ENCODE results near the gene FILIP1. TPM values are rescaled to one million over a fixed set of nuclear protein-coding genes. Genes with fewer than 3 reads are reported as not detected.

The FILIP1 gene
- 0.15 TPM in 1 of 2 replicates, not detected in the other for total RNA-seq (2014; rRNA removed; shearing (Covaris generic); ENCODE audit: low replicate concordance)

- Histone ChIP-seq H3K9me3 (ENCODE audit: low read length) (no peaks in the 10 kb centered on the region), H4K20me1 (ENCODE audit: insufficient read depth, low read depth, low read length) (no peaks in the 10 kb centered on the region), H2AFZ (ENCODE audit: low read length) (no peak within 1 kb of the TSS), H3K27me3 (ENCODE audit: low read length) (no peaks in the 10 kb centered on the region), H3K9me2 (replicated peaks; ENCODE audit: insufficient read depth, low read length) (no peaks in the 10 kb centered on the region), H3K27ac (ENCODE audit: low read length) (no peak within 1 kb of the TSS), H3K4me2 (ENCODE audit: low read depth, low read length, poor library complexity, severe bottlenecking) (no peak within 1 kb of the TSS), H3K79me2 (ENCODE audit: low read length) (no peaks in the 10 kb centered on the region), H3K36me3 (ENCODE audit: insufficient read depth, low read length) (no peaks in the 10 kb centered on the region), H3K9ac (ENCODE audit: low read length) (no peak within 1 kb of the TSS), H3K4me1 (ENCODE audit: low read length) (peaks cover 3% of the 10 kb centered on the region; the same call in 1 of the 2 replicates), H3K4me3 (ENCODE audit: low read length) (no peak within 1 kb of the TSS)
- no peak for DNase-seq
Measured at GRCh38 chr6:75493400-75494064, at the start of gene FILIP1. TSS of gene FILIP1 (minus strand) at chr6:75493800. CDS start at chr6:75414972, 78,828 bp downstream.

GRCh38 chr6:75543311-75543710 lies 49.7 kb upstream of the FILIP1 start:
- H4K20me1 ChIP-seq (ENCODE audit: insufficient read depth, low read depth, low read length), result no peaks in the 10 kb centered on the region
- no peak overlapping the region for H3K27ac ChIP-seq (ENCODE audit: low read length)
- no peaks in the 10 kb centered on the region for H3K27me3 ChIP-seq (ENCODE audit: low read length)
- no peak overlapping the region for H3K4me3 ChIP-seq (ENCODE audit: low read length)
- H3K4me2 ChIP-seq (ENCODE audit: low read depth, low read length, poor library complexity, severe bottlenecking), result no peak overlapping the region
- no peak for DNase-seq
- H3K9me3 ChIP-seq (ENCODE audit: low read length), result no peaks in the 10 kb centered on the region
- no peaks in the 10 kb centered on the region for H3K9me2 ChIP-seq (replicated peaks; ENCODE audit: insufficient read depth, low read length)
- H2AFZ ChIP-seq (ENCODE audit: low read length), result no peak overlapping the region
- H3K36me3 ChIP-seq (ENCODE audit: insufficient read depth, low read length), result no peaks in the 10 kb centered on the region
- no peaks in the 10 kb centered on the region for H3K79me2 ChIP-seq (ENCODE audit: low read length)
- no peak overlapping the region for H3K9ac ChIP-seq (ENCODE audit: low read length)
- H3K4me1 ChIP-seq (ENCODE audit: low read length), result no peaks in the 10 kb centered on the region

GRCh38 chr6:75539136-75539535 lies 45.5 kb upstream of the FILIP1 start:
- H3K4me1 ChIP-seq (ENCODE audit: low read length), result no peaks in the 10 kb centered on the region
- H3K9me3 ChIP-seq (ENCODE audit: low read length), result no peaks in the 10 kb centered on the region
- H3K9me2 ChIP-seq (replicated peaks; ENCODE audit: insufficient read depth, low read length), result no peaks in the 10 kb centered on the region
- H4K20me1 ChIP-seq (ENCODE audit: insufficient read depth, low read depth, low read length), result no peaks in the 10 kb centered on the region
- H3K4me2 ChIP-seq (ENCODE audit: low read depth, low read length, poor library complexity, severe bottlenecking), result no peak overlapping the region
- H3K79me2 ChIP-seq (ENCODE audit: low read length), result no peaks in the 10 kb centered on the region
- no peaks in the 10 kb centered on the region for H3K27me3 ChIP-seq (ENCODE audit: low read length)
- no peak overlapping the region for H3K4me3 ChIP-seq (ENCODE audit: low read length)
- no peak overlapping the region for H3K9ac ChIP-seq (ENCODE audit: low read length)
- H2AFZ ChIP-seq (ENCODE audit: low read length), result no peak overlapping the region
- H3K36me3 ChIP-seq (ENCODE audit: insufficient read depth, low read length), result no peaks in the 10 kb centered on the region
- H3K27ac ChIP-seq (ENCODE audit: low read length), result no peak overlapping the region
- DNase-seq, result no peak

- H3K9me2 ChIP-seq (replicated peaks; ENCODE audit: insufficient read depth, low read length), result no peaks in the 10 kb centered on the region
- no peaks in the 10 kb centered on the region for H3K27me3 ChIP-seq (ENCODE audit: low read length)
- H4K20me1 ChIP-seq (ENCODE audit: insufficient read depth, low read depth, low read length), result no peaks in the 10 kb centered on the region
- no peaks in the 10 kb centered on the region for H3K4me1 ChIP-seq (ENCODE audit: low read length)
- H2AFZ ChIP-seq (ENCODE audit: low read length), result no peak overlapping the region
- H3K27ac ChIP-seq (ENCODE audit: low read length), result no peak overlapping the region
- no peaks in the 10 kb centered on the region for H3K79me2 ChIP-seq (ENCODE audit: low read length)
- H3K4me2 ChIP-seq (ENCODE audit: low read depth, low read length, poor library complexity, severe bottlenecking), result no peak overlapping the region
- DNase-seq, result no peak
- H3K36me3 ChIP-seq (ENCODE audit: insufficient read depth, low read length), result no peaks in the 10 kb centered on the region
- H3K4me3 ChIP-seq (ENCODE audit: low read length), result no peak overlapping the region
- H3K9ac ChIP-seq (ENCODE audit: low read length), result no peak overlapping the region
- H3K9me3 ChIP-seq (ENCODE audit: low read length), result no peaks in the 10 kb centered on the region
Measured at GRCh38 chr6:75532521-75532920, 38.9 kb upstream of the FILIP1 start.

GRCh38 chr6:75531174-75531573 lies 37.6 kb upstream of the FILIP1 start:
- Histone ChIP-seq H3K79me2 (ENCODE audit: low read length) (no peaks in the 10 kb centered on the region), H4K20me1 (ENCODE audit: insufficient read depth, low read depth, low read length) (no peaks in the 10 kb centered on the region), H3K4me2 (ENCODE audit: low read depth, low read length, poor library complexity, severe bottlenecking) (no peak overlapping the region), H3K9ac (ENCODE audit: low read length) (no peak overlapping the region), H3K9me2 (replicated peaks; ENCODE audit: insufficient read depth, low read length) (no peaks in the 10 kb centered on the region), H3K36me3 (ENCODE audit: insufficient read depth, low read length) (no peaks in the 10 kb centered on the region), H3K4me1 (ENCODE audit: low read length) (no peaks in the 10 kb centered on the region), H3K27me3 (ENCODE audit: low read length) (no peaks in the 10 kb centered on the region), H3K4me3 (ENCODE audit: low read length) (no peak overlapping the region), H3K27ac (ENCODE audit: low read length) (no peak overlapping the region), H2AFZ (ENCODE audit: low read length) (no peak overlapping the region), H3K9me3 (ENCODE audit: low read length) (no peaks in the 10 kb centered on the region)
- DNase-seq, result no peak

GRCh38 chr6:75530696-75531095 lies 37.1 kb upstream of the FILIP1 start:
- Histone ChIP-seq H3K36me3 (ENCODE audit: insufficient read depth, low read length) (no peaks in the 10 kb centered on the region), H3K4me3 (ENCODE audit: low read length) (no peak overlapping the region), H3K4me2 (ENCODE audit: low read depth, low read length, poor library complexity, severe bottlenecking) (no peak overlapping the region), H2AFZ (ENCODE audit: low read length) (no peak overlapping the region), H3K27ac (ENCODE audit: low read length) (no peak overlapping the region), H3K27me3 (ENCODE audit: low read length) (no peaks in the 10 kb centered on the region), H3K9me2 (replicated peaks; ENCODE audit: insufficient read depth, low read length) (no peaks in the 10 kb centered on the region), H4K20me1 (ENCODE audit: insufficient read depth, low read depth, low read length) (no peaks in the 10 kb centered on the region), H3K79me2 (ENCODE audit: low read length) (no peaks in the 10 kb centered on the region), H3K9ac (ENCODE audit: low read length) (no peak overlapping the region), H3K4me1 (ENCODE audit: low read length) (no peaks in the 10 kb centered on the region), H3K9me3 (ENCODE audit: low read length) (no peaks in the 10 kb centered on the region)
- no peak for DNase-seq

- DNase-seq, result no peak
- Histone ChIP-seq H3K27ac (ENCODE audit: low read length) (no peak overlapping the region), H4K20me1 (ENCODE audit: insufficient read depth, low read depth, low read length) (no peaks in the 10 kb centered on the region), H3K36me3 (ENCODE audit: insufficient read depth, low read length) (no peaks in the 10 kb centered on the region), H3K79me2 (ENCODE audit: low read length) (no peaks in the 10 kb centered on the region), H3K4me3 (ENCODE audit: low read length) (no peak overlapping the region), H2AFZ (ENCODE audit: low read length) (no peak overlapping the region), H3K9me2 (replicated peaks; ENCODE audit: insufficient read depth, low read length) (no peaks in the 10 kb centered on the region), H3K27me3 (ENCODE audit: low read length) (no peaks in the 10 kb centered on the region), H3K9ac (ENCODE audit: low read length) (no peak overlapping the region), H3K9me3 (ENCODE audit: low read length) (no peaks in the 10 kb centered on the region), H3K4me1 (ENCODE audit: low read length) (no peaks in the 10 kb centered on the region), H3K4me2 (ENCODE audit: low read depth, low read length, poor library complexity, severe bottlenecking) (no peak overlapping the region)
Measured at GRCh38 chr6:75528423-75528822, 34.8 kb upstream of the FILIP1 start.

GRCh38 chr6:75526502-75527127 lies 33.0 kb upstream of the FILIP1 start:
- no peaks in the 10 kb centered on the region for H3K9me2 ChIP-seq (replicated peaks; ENCODE audit: insufficient read depth, low read length)
- no peak overlapping the region for H3K9ac ChIP-seq (ENCODE audit: low read length)
- H3K9me3 ChIP-seq (ENCODE audit: low read length), result no peaks in the 10 kb centered on the region
- no peaks in the 10 kb centered on the region for H4K20me1 ChIP-seq (ENCODE audit: insufficient read depth, low read depth, low read length)
- no peaks in the 10 kb centered on the region for H3K27me3 ChIP-seq (ENCODE audit: low read length)
- H2AFZ ChIP-seq (ENCODE audit: low read length), result no peak overlapping the region
- H3K27ac ChIP-seq (ENCODE audit: low read length), result no peak overlapping the region
- no peaks in the 10 kb centered on the region for H3K36me3 ChIP-seq (ENCODE audit: insufficient read depth, low read length)
- DNase-seq, result peak; percentile 88
- H3K79me2 ChIP-seq (ENCODE audit: low read length), result no peaks in the 10 kb centered on the region
- H3K4me1 ChIP-seq (ENCODE audit: low read length), result no peaks in the 10 kb centered on the region
- H3K4me3 ChIP-seq (ENCODE audit: low read length), result no peak overlapping the region
- H3K4me2 ChIP-seq (ENCODE audit: low read depth, low read length, poor library complexity, severe bottlenecking), result no peak overlapping the region
